Gastrocnemius medialis (tissue), 4 donors: ENCODE results near the gene CRHR1.

Source experiments
- POLR2A ChIP-seq, 2 donors: fragments of 450-650 bp; IDR thresholded peaks; one replicate each; pipeline ENCODE4 v1.6.1; 2017; ENCODE audit warnings: antibody characterized with exemption in 2 of 2, mild to moderate bottlenecking in 2 of 2, moderate library complexity in 2 of 2
- TF ChIP-seq, protein P1 (sequence below), 5 experiments: fragments of 450-650 bp in 3 of 5; fragments of 200-600 bp in 2 of 5; sonication (generic) in 2 of 5; IDR thresholded peaks in 4 of 5; conservative IDR thresholded peaks in 1 of 5; 1 replicate in 4 of 5; 2 replicates in 1 of 5; pipeline ENCODE4 v1.5.1; 2016 to 2019; ENCODE audit warnings: antibody characterized with exemption in 5 of 5, mild to moderate bottlenecking in 3 of 5, moderate library complexity in 3 of 5

DNA sequence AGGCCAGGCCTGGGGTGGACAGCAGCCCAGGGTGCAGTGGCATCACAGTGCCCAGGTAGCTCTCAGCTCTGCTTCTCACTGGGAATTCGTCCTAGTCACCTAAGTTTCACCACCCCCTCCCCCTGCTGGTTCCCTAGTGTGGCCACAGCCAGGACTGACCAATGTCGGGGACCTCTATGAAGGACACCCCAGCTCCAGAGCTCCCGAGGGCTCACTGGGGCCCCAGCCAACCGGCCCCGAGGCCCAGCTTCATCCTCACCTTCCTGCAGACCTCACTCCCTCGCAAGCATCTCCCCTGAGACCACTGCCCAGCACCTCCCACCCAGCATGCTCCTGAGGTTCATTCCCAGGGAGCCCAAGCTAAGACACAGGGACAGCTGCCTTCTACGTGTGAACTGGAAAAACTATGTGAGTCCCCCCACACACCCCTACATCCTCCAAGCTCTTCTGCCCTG is 65.4 kb downstream of the CRHR1 start:
- TF ChIP-seq, protein P1, sequence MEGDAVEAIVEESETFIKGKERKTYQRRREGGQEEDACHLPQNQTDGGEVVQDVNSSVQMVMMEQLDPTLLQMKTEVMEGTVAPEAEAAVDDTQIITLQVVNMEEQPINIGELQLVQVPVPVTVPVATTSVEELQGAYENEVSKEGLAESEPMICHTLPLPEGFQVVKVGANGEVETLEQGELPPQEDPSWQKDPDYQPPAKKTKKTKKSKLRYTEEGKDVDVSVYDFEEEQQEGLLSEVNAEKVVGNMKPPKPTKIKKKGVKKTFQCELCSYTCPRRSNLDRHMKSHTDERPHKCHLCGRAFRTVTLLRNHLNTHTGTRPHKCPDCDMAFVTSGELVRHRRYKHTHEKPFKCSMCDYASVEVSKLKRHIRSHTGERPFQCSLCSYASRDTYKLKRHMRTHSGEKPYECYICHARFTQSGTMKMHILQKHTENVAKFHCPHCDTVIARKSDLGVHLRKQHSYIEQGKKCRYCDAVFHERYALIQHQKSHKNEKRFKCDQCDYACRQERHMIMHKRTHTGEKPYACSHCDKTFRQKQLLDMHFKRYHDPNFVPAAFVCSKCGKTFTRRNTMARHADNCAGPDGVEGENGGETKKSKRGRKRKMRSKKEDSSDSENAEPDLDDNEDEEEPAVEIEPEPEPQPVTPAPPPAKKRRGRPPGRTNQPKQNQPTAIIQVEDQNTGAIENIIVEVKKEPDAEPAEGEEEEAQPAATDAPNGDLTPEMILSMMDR (IDR thresholded peaks at IDR 0.05 in 4 of 5, conservative IDR thresholded peaks at IDR 0.05 in 1 of 5) = no peak
- TF ChIP-seq POLR2A (IDR thresholded peaks at IDR 0.05) = no peak
